ENCODE data around the gene KIAA1328. TPM values are rescaled to one million over a fixed set of nuclear protein-coding genes. Genes with fewer than 3 reads are reported as not detected.

Gene KIAA1328
- total RNA-seq, 4 donors from 2014 or later, result 21.2 to 26.6 (median 24.8) TPM

DNA sequence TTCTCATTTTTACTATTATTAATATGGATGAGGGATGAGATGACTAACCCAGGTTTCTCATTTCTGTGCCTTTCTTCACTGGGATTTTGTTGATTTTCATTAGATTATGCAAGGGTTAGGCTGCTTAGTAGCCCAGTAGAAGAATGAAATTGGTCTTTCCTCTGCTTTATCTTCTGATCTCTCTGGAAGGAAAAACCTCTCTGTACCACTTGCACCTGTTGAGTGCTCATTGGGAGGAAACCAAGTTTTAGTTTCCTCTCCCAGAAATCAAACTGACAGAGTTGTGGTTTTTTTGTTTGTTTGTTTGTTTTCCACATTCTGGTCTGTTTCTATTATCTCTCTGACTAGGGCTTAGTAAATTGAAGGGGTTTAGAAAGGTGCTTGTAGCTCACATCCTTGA is 60.8 kb downstream of the KIAA1328 start:
- Histone ChIP-seq H3K27me3 (no peaks in the 10 kb centered on the region), H3K9me3 (no peaks in the 10 kb centered on the region), H3K4me1 (peaks cover 21 to 24% of the 10 kb centered on the region in 2 donors), H3K27ac (no peak overlapping the region), H3K36me3 (no peaks in the 10 kb centered on the region), H3K4me3 (replicated peaks in 1 of 3) (no peak overlapping the region)
- TF ChIP-seq POLR2A (IDR thresholded peaks at IDR 0.05) (no peak), CTCF (IDR thresholded peaks at IDR 0.05) (no peak)
- intact Hi-C loops (cut with DNase I), result no loop called here
- DNase-seq, result no peak

DNA sequence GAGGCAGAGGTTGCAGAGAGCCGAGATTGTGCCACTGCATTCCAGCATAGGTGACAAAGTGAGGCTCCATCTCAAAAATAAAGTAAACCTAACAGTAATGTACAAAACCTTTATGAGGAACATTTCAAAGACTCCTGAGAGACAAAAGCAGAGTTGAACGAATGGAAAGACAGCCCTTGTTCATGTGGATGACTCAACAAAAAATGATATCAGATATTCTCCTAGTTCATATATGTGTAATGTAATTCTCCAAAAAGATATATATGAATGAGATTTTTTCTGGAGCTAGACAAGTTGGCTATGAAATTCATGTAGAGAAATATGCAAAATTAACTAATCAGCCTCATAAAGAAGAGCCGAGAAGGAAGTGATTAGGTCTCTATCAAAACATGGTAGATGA is 61.7 kb downstream of the KIAA1328 start:
- intact Hi-C loops (cut with DNase I), result no loop called here
- H3K27ac ChIP-seq, result no peak overlapping the region
- 97% methylated on average over 3 of the region's 3 CpGs for WGBS, 2 donors
- no peaks in the 10 kb centered on the region for H3K36me3 ChIP-seq
- no peak for DNase-seq
- TF ChIP-seq POLR2A (IDR thresholded peaks at IDR 0.05) (no peak), CTCF (IDR thresholded peaks at IDR 0.05) (no peak)
- H3K4me3 ChIP-seq (replicated peaks in 1 of 3), result no peak overlapping the region
- H3K9me3 ChIP-seq, result no peaks in the 10 kb centered on the region
- H3K4me1 ChIP-seq, result peaks cover 21 to 24% of the 10 kb centered on the region in 2 donors
- no peaks in the 10 kb centered on the region for H3K27me3 ChIP-seq

DNA sequence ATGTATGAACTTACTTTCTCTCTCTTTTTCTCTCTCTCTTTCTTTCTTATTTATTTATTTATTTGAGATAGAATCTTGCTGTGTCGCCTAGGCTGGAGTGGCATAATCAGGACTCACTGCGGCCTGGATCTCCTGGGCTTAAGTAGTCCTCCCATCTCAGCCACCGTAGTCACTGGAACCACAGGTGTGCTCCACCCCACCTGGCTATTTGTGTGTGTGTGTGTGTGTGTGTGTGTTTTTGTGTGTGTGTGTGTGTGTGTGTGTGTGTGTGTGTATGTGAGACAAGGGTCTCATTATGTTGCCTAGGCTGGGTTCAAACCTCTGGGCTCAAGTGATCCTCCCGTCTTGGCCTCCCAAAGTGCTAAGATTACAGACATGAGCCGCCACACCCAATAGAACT is 64.3 kb downstream of the KIAA1328 start:
- no peak for DNase-seq
- intact Hi-C loops (cut with DNase I), result no loop called here
- Histone ChIP-seq H3K9me3 (no peaks in the 10 kb centered on the region), H3K4me3 (replicated peaks in 1 of 3) (no peak overlapping the region), H3K36me3 (no peaks in the 10 kb centered on the region), H3K4me1 (no peaks in the 10 kb centered on the region), H3K27ac (no peak overlapping the region), H3K27me3 (no peaks in the 10 kb centered on the region)
- WGBS, 2 donors, result 78 to 95% methylated on average over 5 of the region's 5 CpGs
- TF ChIP-seq POLR2A (IDR thresholded peaks at IDR 0.05) (no peak), CTCF (IDR thresholded peaks at IDR 0.05) (no peak)

GRCh38 chr18:36895606-36896005 is 66.7 kb downstream of the KIAA1328 start:
- intact Hi-C loops (cut with DNase I), result no loop called here

DNA sequence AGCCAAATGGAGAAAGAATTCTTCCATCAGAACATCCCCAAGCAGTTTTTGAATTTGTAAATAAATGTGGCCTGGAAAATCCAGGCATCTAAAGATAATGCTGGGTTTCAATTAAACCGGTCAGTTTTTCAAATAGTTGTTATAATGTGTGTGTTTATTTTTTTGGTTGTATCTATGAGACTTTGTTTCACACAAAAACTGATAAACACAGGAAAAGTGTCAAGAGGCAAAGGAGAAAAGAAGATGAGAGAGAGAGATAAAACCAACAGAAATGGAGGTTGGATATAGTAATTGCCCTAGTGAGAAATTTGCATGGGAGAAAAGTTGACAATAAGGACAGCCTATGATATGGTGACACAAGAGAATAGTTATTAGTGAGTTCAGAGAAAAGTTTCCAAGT is 68.3 kb downstream of the KIAA1328 start:
- 96 to 97% methylated on average over 1 of the region's 1 CpG for WGBS, 2 donors
- DNase-seq, result no peak
- H3K9me3 ChIP-seq, result no peaks in the 10 kb centered on the region
- H3K4me1 ChIP-seq, result no peaks in the 10 kb centered on the region
- H3K4me3 ChIP-seq (replicated peaks in 1 of 3), result no peak overlapping the region
- no peaks in the 10 kb centered on the region for H3K27me3 ChIP-seq
- no peaks in the 10 kb centered on the region for H3K36me3 ChIP-seq
- TF ChIP-seq POLR2A (IDR thresholded peaks at IDR 0.05), result no peak
- no peak for TF ChIP-seq CTCF (IDR thresholded peaks at IDR 0.05)
- H3K27ac ChIP-seq, result no peak overlapping the region
- intact Hi-C loops (cut with DNase I), result no loop called here

More at GRCh38 chr18:36895606-36896005, 66.7 kb downstream of the KIAA1328 start:
- Histone ChIP-seq H3K27ac (no peak overlapping the region), H3K4me1 (no peaks in the 10 kb centered on the region), H3K9me3 (no peaks in the 10 kb centered on the region), H3K27me3 (no peaks in the 10 kb centered on the region), H3K36me3 (no peaks in the 10 kb centered on the region), H3K4me3 (replicated peaks in 1 of 3) (no peak overlapping the region)
- no peak for DNase-seq
- no peak for TF ChIP-seq CTCF (IDR thresholded peaks at IDR 0.05)
- no peak for TF ChIP-seq POLR2A (IDR thresholded peaks at IDR 0.05)
- 87% methylated on average over 4 of the region's 4 CpGs for whole genome bisulfite sequencing, 2 donors
